Measurements from ENCODE around the gene SP2. TPM values are rescaled to one million over a fixed set of nuclear protein-coding genes. Genes with fewer than 3 reads are reported as not detected.

SP2 gene
- total RNA-seq, 1 experiment from 2014 or later, result 3.9 TPM

- peak overlapping the region; percentile 45 for H2AFZ ChIP-seq (ENCODE audit: low read length)
- H3K9ac ChIP-seq (ENCODE audit: low read length), result peak overlapping the region; percentile 82
- H3K27ac ChIP-seq (ENCODE audit: low read length), result peak overlapping the region; percentile 96
- H3K79me2 ChIP-seq (ENCODE audit: low read length), result peaks cover 4% of the 10 kb centered on the region; the same call in 1 of the 2 replicates
- no peaks in the 10 kb centered on the region for H3K27me3 ChIP-seq (ENCODE audit: low read length)
- ChIA-PET CTCF (interaction anchor here (0.6 to 3.4 kb wide), 11 partner anchors 8 to 300 kb away, joined by 3 to 60 read pairs (median 5); partner anchors contain the start of genes CDK5RAP3, KPNB1 and PNPO), POLR2A (ENCODE audit: unreplicated experiment) (interaction anchor here (0.6 to 3.3 kb wide), 6 partner anchors 8 to 74 kb away, joined by 3 to 30 read pairs (median 4); partner anchors contain the start of gene CDK5RAP3)
- no peaks in the 10 kb centered on the region for H4K20me1 ChIP-seq (ENCODE audit: low read length)
- no peaks in the 10 kb centered on the region for H3K9me2 ChIP-seq (replicated peaks; ENCODE audit: low read length)
- DNase-seq (peak; percentile 94), ATAC-seq (peak; percentile 69)
- peak overlapping the region; percentile 78 for H3K4me2 ChIP-seq (ENCODE audit: low read length)
- H3F3A ChIP-seq (ENCODE audit: low read length, unreplicated experiment), result peaks cover 7% of the 10 kb centered on the region
- TF ChIP-seq CTCF (conservative IDR thresholded peaks at IDR 0.05; ENCODE audit: low read depth, low read length) (peak; percentile 99), EZH2 (IDR thresholded peaks at IDR 0.05; ENCODE audit: low read length, unreplicated experiment) (no peak), EZH2phosphoT487 (IDR thresholded peaks at IDR 0.05; ENCODE audit: borderline replicate concordance, low read length) (no peak)
- peaks cover 10% of the 10 kb centered on the region for H3K36me3 ChIP-seq (ENCODE audit: low read depth, low read length)
- no TSS peak for BruUV-seq (replicated peaks)
- no peaks in the 10 kb centered on the region for H3K9me3 ChIP-seq (ENCODE audit: low read length)
- peak overlapping the region; percentile 49 for H3K4me3 ChIP-seq (ENCODE audit: low read length)
- H3K4me1 ChIP-seq (ENCODE audit: insufficient read depth, low read length), result peaks cover 34% of the 10 kb centered on the region
- intact Hi-C loops (cut with micrococcal nuclease), result loop anchor here (1.0 to 2.0 kb wide), 3 partner anchors 21 to 108 kb away; partner anchors contain the start of gene SCRN2
These were observed 53.2 kb downstream of the SP2 start for GRCh38 chr17:47949197-47949759.

GRCh38 chr17:47949946-47950345, 53.9 kb downstream of the SP2 start:
- POLR2A ChIA-PET (ENCODE audit: unreplicated experiment), result interaction anchor here (0.7 to 3.3 kb wide), 3 partner anchors 18 to 21 kb away, joined by 3 to 30 read pairs (median 3); partner anchors contain the start of gene CDK5RAP3
- H3K27me3 ChIP-seq (ENCODE audit: low read length), result no peaks in the 10 kb centered on the region
- CTCF ChIA-PET, result interaction anchor here (0.7 to 3.4 kb wide), 7 partner anchors 8 to 68 kb away, joined by 3 to 60 read pairs (median 5); partner anchors contain the start of genes CDK5RAP3 and PNPO
- peak overlapping the region; percentile 45; the same call in 1 of the 2 replicates for H2AFZ ChIP-seq (ENCODE audit: low read length)
- peaks cover 10% of the 10 kb centered on the region for H3K36me3 ChIP-seq (ENCODE audit: low read depth, low read length)
- H3K4me2 ChIP-seq (ENCODE audit: low read length), result peak overlapping the region; percentile 78
- intact Hi-C loops (cut with micrococcal nuclease), result loop anchor here (1.0 to 2.0 kb wide), 3 partner anchors 20 to 109 kb away; partner anchors contain the start of gene SCRN2
- DNase-seq, result peak; percentile 22
- H3K9ac ChIP-seq (ENCODE audit: low read length), result peak overlapping the region; percentile 82
- peak overlapping the region; percentile 96 for H3K27ac ChIP-seq (ENCODE audit: low read length)
- BruUV-seq (replicated peaks), result no TSS peak
- TF ChIP-seq EZH2 (IDR thresholded peaks at IDR 0.05; ENCODE audit: low read length, unreplicated experiment) (no peak), CTCF (conservative IDR thresholded peaks at IDR 0.05; ENCODE audit: low read depth, low read length) (no peak), EZH2phosphoT487 (IDR thresholded peaks at IDR 0.05; ENCODE audit: borderline replicate concordance, low read length) (no peak)
- H3K4me3 ChIP-seq (ENCODE audit: low read length), result peak overlapping the region; percentile 49; the same call in 1 of the 2 replicates
- H3F3A ChIP-seq (ENCODE audit: low read length, unreplicated experiment), result peaks cover 7% of the 10 kb centered on the region
- H3K79me2 ChIP-seq (ENCODE audit: low read length), result peaks cover 4% of the 10 kb centered on the region; the same call in 1 of the 2 replicates
- no peaks in the 10 kb centered on the region for H3K9me3 ChIP-seq (ENCODE audit: low read length)
- ATAC-seq, result no peak
- H3K9me2 ChIP-seq (replicated peaks; ENCODE audit: low read length), result no peaks in the 10 kb centered on the region
- no peaks in the 10 kb centered on the region for H4K20me1 ChIP-seq (ENCODE audit: low read length)
- H3K4me1 ChIP-seq (ENCODE audit: insufficient read depth, low read length), result peaks cover 34% of the 10 kb centered on the region
